Smooth muscle cell (in vitro differentiated cells): ENCODE results near the gene CORO1C. TPM values are rescaled to one million over a fixed set of nuclear protein-coding genes. Genes with fewer than 3 reads are reported as not detected.

ENCODE experiments used
- DNase-seq: peaks from one replicate; lab custom pipeline; 2025; ENCODE audit not compliant: unreplicated experiment; lab: John Stamatoyannopoulos, UW
- H2AFZ ChIP-seq: fragments of 200-600 bp; sonication (generic); 2 replicates; pipeline ENCODE4 v1.6.0; 2016; ENCODE audit warnings: antibody characterized with exemption, low read depth, mild to moderate bottlenecking
- H3F3A ChIP-seq: fragments of 200-600 bp; sonication (generic); 2 replicates; pipeline ENCODE4 v1.6.0; 2017; ENCODE audit warnings: antibody characterized with exemption, low read depth
- H3K27ac ChIP-seq: fragments of 200-600 bp; sonication (generic); 2 replicates; pipeline ENCODE4 v1.5.1; 2016; ENCODE audit warnings: low read depth, mild to moderate bottlenecking
- H3K27me3 ChIP-seq: fragments of 200-600 bp; sonication (generic); 2 replicates; pipeline ENCODE4 v1.6.1; 2016; ENCODE audit warnings: low read depth, mild to moderate bottlenecking
- H3K36me3 ChIP-seq: fragments of 200-600 bp; sonication (generic); 2 replicates; pipeline ENCODE4 v1.5.1; 2016; ENCODE audit warnings: low read depth
- H3K4me1 ChIP-seq: fragments of 200-600 bp; sonication (generic); 2 replicates; pipeline ENCODE4 v1.5.1; 2016; ENCODE audit warnings: low read depth
- H3K4me2 ChIP-seq: fragments of 200-600 bp; sonication (generic); 2 replicates; pipeline ENCODE4 v1.6.0; 2016; ENCODE audit warnings: mild to moderate bottlenecking
- H3K4me3 ChIP-seq: fragments of 200-600 bp; sonication (generic); 2 replicates; pipeline ENCODE4 v1.5.1; 2016; ENCODE audit warnings: mild to moderate bottlenecking
- H3K79me2 ChIP-seq: fragments of 200-600 bp; sonication (generic); 2 replicates; pipeline ENCODE4 v1.6.0; 2016; ENCODE audit warnings: low read depth, mild to moderate bottlenecking
- H3K9ac ChIP-seq: fragments of 200-600 bp; sonication (generic); 2 replicates; pipeline ENCODE4 v1.6.0; 2016; ENCODE audit warnings: low read depth
- H3K9me3 ChIP-seq: fragments of 200-600 bp; sonication (generic); replicated peaks from 2 replicates; pipeline ENCODE4 v1.5.1; 2016; ENCODE audit warnings: low read depth
- H4K20me1 ChIP-seq: fragments of 200-600 bp; sonication (generic); 2 replicates; pipeline ENCODE4 v1.6.0; 2016; ENCODE audit warnings: low read depth
- whole genome bisulfite sequencing: methylation state at CpG from one replicate; pipeline ENCODE4 v1.1.7; 2016; ENCODE audit warnings: low lambda C conversion rate; 5-methylcytosine and 5-hydroxymethylcytosine counted together
- polyA plus RNA-seq: library from polyadenylated mRNA; unstranded; fragments of >200 nt; fragmentation: Nextera tagmentation; extraction: Ambion mirVana; gene quantifications from 2 replicates; pipeline ENCODE4 v1.2.1, GENCODE V29; 2016
- total RNA-seq: library from RNA; depleted of rRNA; stranded (reverse); fragments of >200 nt; gene quantifications from 2 replicates; pipeline ENCODE4 v1.2.3, GENCODE V29; 2014
- TF ChIP-seq, protein P1 (sequence below): fragments of 200-600 bp; sonication (generic); IDR thresholded peaks from 2 replicates; pipeline ENCODE4 v1.5.1; 2017; ENCODE audit warnings: borderline replicate concordance, mild to moderate bottlenecking, antibody characterized with exemption; ENCODE audit not compliant: insufficient read depth, poor library complexity, severe bottlenecking

CORO1C gene
- total and polyA plus RNA-seq, 2 experiments from 2014 or later = 96.7 to 136 TPM

GRCh38 chr12:108649669-108650068 lies 81.6 kb downstream of the CORO1C start:
- WGBS = 21% methylated on average over 4 of the region's 4 CpGs
- no peak for DNase-seq
- Histone ChIP-seq H4K20me1 (no peaks in the 10 kb centered on the region), H3F3A (peaks cover 24% of the 10 kb centered on the region), H3K4me3 (no peak overlapping the region), H3K79me2 (no peaks in the 10 kb centered on the region), H3K36me3 (peaks cover 13% of the 10 kb centered on the region), H3K27ac (peak overlapping the region; percentile 94), H3K27me3 (no peaks in the 10 kb centered on the region), H3K4me2 (peak overlapping the region; percentile 61), H3K4me1 (peaks cover 9% of the 10 kb centered on the region), H3K9me3 (no peaks in the 10 kb centered on the region), H2AFZ (no peak overlapping the region), H3K9ac (peak overlapping the region; percentile 74)
- TF ChIP-seq, protein P1, sequence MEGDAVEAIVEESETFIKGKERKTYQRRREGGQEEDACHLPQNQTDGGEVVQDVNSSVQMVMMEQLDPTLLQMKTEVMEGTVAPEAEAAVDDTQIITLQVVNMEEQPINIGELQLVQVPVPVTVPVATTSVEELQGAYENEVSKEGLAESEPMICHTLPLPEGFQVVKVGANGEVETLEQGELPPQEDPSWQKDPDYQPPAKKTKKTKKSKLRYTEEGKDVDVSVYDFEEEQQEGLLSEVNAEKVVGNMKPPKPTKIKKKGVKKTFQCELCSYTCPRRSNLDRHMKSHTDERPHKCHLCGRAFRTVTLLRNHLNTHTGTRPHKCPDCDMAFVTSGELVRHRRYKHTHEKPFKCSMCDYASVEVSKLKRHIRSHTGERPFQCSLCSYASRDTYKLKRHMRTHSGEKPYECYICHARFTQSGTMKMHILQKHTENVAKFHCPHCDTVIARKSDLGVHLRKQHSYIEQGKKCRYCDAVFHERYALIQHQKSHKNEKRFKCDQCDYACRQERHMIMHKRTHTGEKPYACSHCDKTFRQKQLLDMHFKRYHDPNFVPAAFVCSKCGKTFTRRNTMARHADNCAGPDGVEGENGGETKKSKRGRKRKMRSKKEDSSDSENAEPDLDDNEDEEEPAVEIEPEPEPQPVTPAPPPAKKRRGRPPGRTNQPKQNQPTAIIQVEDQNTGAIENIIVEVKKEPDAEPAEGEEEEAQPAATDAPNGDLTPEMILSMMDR = no peak

GRCh38 chr12:108649126-108649525 lies 82.2 kb downstream of the CORO1C start:
- Histone ChIP-seq H3K79me2 (no peaks in the 10 kb centered on the region), H3F3A (peaks cover 24% of the 10 kb centered on the region), H3K4me3 (no peak overlapping the region), H4K20me1 (no peaks in the 10 kb centered on the region), H3K9me3 (no peaks in the 10 kb centered on the region), H3K27ac (peak overlapping the region; percentile 94), H2AFZ (no peak overlapping the region), H3K9ac (peak overlapping the region; percentile 74), H3K36me3 (peaks cover 13% of the 10 kb centered on the region), H3K27me3 (no peaks in the 10 kb centered on the region), H3K4me2 (peak overlapping the region; percentile 61), H3K4me1 (peaks cover 9% of the 10 kb centered on the region)
- WGBS = 45% methylated on average over 6 of the region's 6 CpGs
- DNase-seq = no peak
- TF ChIP-seq, protein P1 = no peak

GRCh38 chr12:108648371-108648770 lies 82.9 kb downstream of the CORO1C start:
- Histone ChIP-seq H3K79me2 (no peaks in the 10 kb centered on the region), H3K4me3 (no peak overlapping the region), H3K9ac (peak overlapping the region; percentile 73), H3K27me3 (no peaks in the 10 kb centered on the region), H3K4me2 (peak overlapping the region; percentile 61), H4K20me1 (no peaks in the 10 kb centered on the region), H3K4me1 (peaks cover 9% of the 10 kb centered on the region), H3K36me3 (peaks cover 13% of the 10 kb centered on the region), H3K27ac (peak overlapping the region; percentile 94), H3K9me3 (no peaks in the 10 kb centered on the region), H3F3A (peaks cover 24% of the 10 kb centered on the region), H2AFZ (no peak overlapping the region)
- WGBS = 92% methylated on average over 9 of the region's 9 CpGs
- TF ChIP-seq, protein P1 = no peak
- DNase-seq = no peak

GRCh38 chr12:108647585-108648287 lies 83.6 kb downstream of the CORO1C start:
- H3F3A ChIP-seq = peaks cover 24% of the 10 kb centered on the region
- peaks cover 13% of the 10 kb centered on the region for H3K36me3 ChIP-seq
- H3K4me3 ChIP-seq = no peak overlapping the region
- TF ChIP-seq, protein P1 = no peak
- H3K9ac ChIP-seq = peak overlapping the region; percentile 73
- no peak for DNase-seq
- peak overlapping the region; percentile 94 for H3K27ac ChIP-seq
- H3K9me3 ChIP-seq = no peaks in the 10 kb centered on the region
- H3K4me1 ChIP-seq = peaks cover 9% of the 10 kb centered on the region
- no peaks in the 10 kb centered on the region for H4K20me1 ChIP-seq
- no peaks in the 10 kb centered on the region for H3K27me3 ChIP-seq
- H2AFZ ChIP-seq = no peak overlapping the region
- H3K4me2 ChIP-seq = no peak overlapping the region
- WGBS = 99% methylated on average over 11 of the region's 11 CpGs
- no peaks in the 10 kb centered on the region for H3K79me2 ChIP-seq
